Heart right ventricle (tissue), 16 donors: Measurements from ENCODE around the gene TANGO6. TPM values are rescaled to one million over a fixed set of nuclear protein-coding genes. Genes with fewer than 3 reads are reported as not detected.

ENCODE experiments used
- ATAC-seq, 8 donors: fragments of 200-7000 bp; cut with Tn5 transposase; one replicate each; pipeline ENCODE4 v1.9.1; 2020; ENCODE audit warnings: mild to moderate bottlenecking in 8 of 8, moderate library complexity in 8 of 8, moderate number of reproducible peaks in 1 of 8
- DNase-seq, 2 donors: peaks; one replicate each; pipeline ENCODE4 v3.0.0-alpha.2; 2020
- H3K27ac ChIP-seq, 10 donors: fragments of 200-600 bp; sonication (generic) in 2 of 10; one replicate each; pipeline versions ENCODE4 v1.5.0 to v1.8.0; 2020 to 2022; ENCODE audit warnings: mild to moderate bottlenecking in 3 of 10
- H3K27me3 ChIP-seq, 7 donors: fragments of 200-600 bp; one replicate each; pipeline ENCODE4 v1.8.0; 2021 to 2022; ENCODE audit warnings: mild to moderate bottlenecking in 2 of 7
- H3K36me3 ChIP-seq, 9 donors: fragments of 200-600 bp; sonication (generic) in 1 of 9; one replicate each; pipeline versions ENCODE4 v1.5.0 to v1.8.0; 2020 to 2022; ENCODE audit warnings: mild to moderate bottlenecking in 2 of 9
- H3K4me1 ChIP-seq, 9 donors: fragments of 200-600 bp; sonication (generic) in 1 of 9; one replicate each; pipeline versions ENCODE4 v1.5.0 to v1.8.0; 2020 to 2022; ENCODE audit warnings: mild to moderate bottlenecking in 4 of 9
- H3K4me3 ChIP-seq, 10 donors: fragments of 200-600 bp; sonication (generic) in 2 of 10; one replicate each; pipeline versions ENCODE4 v1.5.0 to v1.8.0; 2020 to 2022; ENCODE audit warnings: mild to moderate bottlenecking in 7 of 10, moderate library complexity in 2 of 10
- H3K9me3 ChIP-seq, 11 donors: fragments of 200-600 bp in 10 of 11; sonication (generic) in 2 of 11; one replicate each; pipeline versions ENCODE4 v1.5.0 to v1.8.0; 2013 to 2022; ENCODE audit warnings: mild to moderate bottlenecking in 2 of 11, control low read depth in 1 of 11, moderate library complexity in 1 of 11
- CTCF ChIP-seq, 9 donors: fragments of 200-600 bp; sonication (generic) in 2 of 9; IDR thresholded peaks; one replicate each; pipeline versions ENCODE4 v1.5.0 to v1.8.0; 2021 to 2022; ENCODE audit warnings: antibody characterized with exemption in 9 of 9, mild to moderate bottlenecking in 5 of 9, moderate library complexity in 1 of 9
- WGBS, 2 donors: extraction: QIAGEN DNeasy Blood & Tissue Kit; methylation state at CpG; one replicate each; pipeline ENCODE4 v1.1.7; 2013; ENCODE audit warnings: inconsistent platforms in 1 of 2; 5-methylcytosine and 5-hydroxymethylcytosine counted together
- intact Hi-C, 10 donors: fragments of 100-400 bp; cut with DNase I; formaldehyde crosslinking; loops; one replicate each; pipeline versions ENCODE4 v1.11.1 to v1.14.2; 2022
- polyA plus RNA-seq, 2 donors: library from polyadenylated mRNA; stranded (reverse); fragments of 200-250 nt; gene quantifications; one replicate each; pipeline ENCODE4 v1.2.3, GENCODE V29; 2013
- total RNA-seq, 10 donors: library from RNA; stranded (reverse); fragmentation: NEBNext Ultra II Directional in 3 of 10; extraction: Animal tissue kit (Norgen Biotek cat#: 25700) in 3 of 10; gene quantifications; one replicate each; pipeline versions ENCODE4 v1.2.1 to v1.2.4, GENCODE V29; 2021 to 2023
- donor health status: Arrhythmogenic right ventricular cardiomyopathy.
- donor health status: ischemic (EF 13 %, LVEDD 7.1; RV severe dilation, severe dysfunction).
- donor health status: healthy with polysubstance abuse.
- donor health status: DM: no; HTN: yes; CAD: no.
- donor health status: DM: no; HTN: no; CAD: no.
- donor health status: ischemic (EF 25% LVEDD 6.9; RV normal size, moderate dysfunction).
- donor health status: ischemic (EF 25% LVEDD 5.7; RV mildly dilated, moderate dysfunction).
- donor health status: healthy.
- donor health status: DM: yes; HTN: yes; CAD: no.
- donor health status: Ischemic cardiomyopathy.
- donor health status: ischemic (EF 35%, LVEDD 5.7; RV mildly dilated, moderate dysfunction).
- donor health status: nonischemic (EF 11% LVEDD 7.7; RV severe dilation, severe dysfunction).
- donor health status: DM: yes; HTN: yes; CAD: no.
- donor health status: PGD.
- donor health status: ischemic (EF 29% LVEDD 5.4; RV normal size, mild dysfunction).
- donor health status: nonischemic (EF 23%, LVEDD 6.1; RV moderate dilation, normal function).

TANGO6 gene
- total and polyA plus RNA-seq, 12 donors = 1.8 to 12.9 (median 8.0) TPM

GRCh38 chr16:69079697-69080096 lies 236.4 kb downstream of the TANGO6 start:
- ATAC-seq (no peak), DNase-seq (no peak)
- Histone ChIP-seq H3K9me3 (no peaks in the 10 kb centered on the region), H3K27me3 (no peaks in the 10 kb centered on the region), H3K36me3 (peaks cover 0 to 12% (median 0%) of the 10 kb centered on the region in 9 donors), H3K4me1 (peaks cover 0 to 9% (median 0%) of the 10 kb centered on the region in 9 donors), H3K4me3 (no peak overlapping the region), H3K27ac (no peak overlapping the region)
- WGBS, 2 donors = 99 to 100% methylated on average over 2 of the region's 2 CpGs
- TF ChIP-seq CTCF (IDR thresholded peaks at IDR 0.05) = no peak
- intact Hi-C loops = loop anchor here in 1 of 10 donors (10.0 kb wide), 1 partner anchor 105 kb away; no protein-coding TSS in a partner anchor

GRCh38 chr16:69083306-69083941 lies 240.1 kb downstream of the TANGO6 start:
- no peak for ATAC-seq
- intact Hi-C loops = loop anchor here in 1 of 10 donors (10.0 kb wide), 1 partner anchor 109 kb away; no protein-coding TSS in a partner anchor
- no peak for DNase-seq
- Histone ChIP-seq H3K4me1 (peaks cover 0 to 20% (median 0%) of the 10 kb centered on the region in 9 donors), H3K27ac (no peak overlapping the region), H3K36me3 (peaks cover 0 to 20% (median 0%) of the 10 kb centered on the region in 9 donors), H3K9me3 (no peaks in the 10 kb centered on the region), H3K4me3 (no peak overlapping the region), H3K27me3 (no peaks in the 10 kb centered on the region)
- WGBS, 2 donors = 92 to 94% methylated on average over 16 of the region's 16 CpGs
- TF ChIP-seq CTCF (IDR thresholded peaks at IDR 0.05) = peak in 4 of 9 donors; percentile 9 to 30 (median 18)

- no peak overlapping the region for H3K4me3 ChIP-seq
- ATAC-seq = peak in 1 of 8 donors; percentile 37
- no peak for DNase-seq
- intact Hi-C loops = loop anchor here in 1 of 10 donors (10.0 kb wide), 1 partner anchor 109 kb away; no protein-coding TSS in a partner anchor
- H3K4me1 ChIP-seq = peaks cover 0 to 26% (median 8%) of the 10 kb centered on the region in 9 donors
- H3K27ac ChIP-seq = no peak overlapping the region
- 17 to 30% methylated on average over 2 of the region's 2 CpGs for WGBS, 2 donors
- H3K36me3 ChIP-seq = peaks cover 0 to 20% (median 0%) of the 10 kb centered on the region in 9 donors
- TF ChIP-seq CTCF (IDR thresholded peaks at IDR 0.05) = no peak
- no peaks in the 10 kb centered on the region for H3K9me3 ChIP-seq
- H3K27me3 ChIP-seq = no peaks in the 10 kb centered on the region
Observed at GRCh38 chr16:69084289-69084688, 241.0 kb downstream of the TANGO6 start.

GRCh38 chr16:69085032-69085695 lies 241.8 kb downstream of the TANGO6 start:
- no peak for ATAC-seq
- Histone ChIP-seq H3K4me1 (peaks cover 0 to 34% (median 15%) of the 10 kb centered on the region in 9 donors), H3K27me3 (no peaks in the 10 kb centered on the region), H3K4me3 (no peak overlapping the region), H3K9me3 (no peaks in the 10 kb centered on the region), H3K36me3 (peaks cover 0 to 20% (median 0%) of the 10 kb centered on the region in 9 donors), H3K27ac (no peak overlapping the region)
- 89 to 90% methylated on average over 5 of the region's 5 CpGs for WGBS, 2 donors
- no peak for DNase-seq
- TF ChIP-seq CTCF (IDR thresholded peaks at IDR 0.05) = no peak
- intact Hi-C loops = loop anchor here in 1 of 10 donors (10.0 kb wide), 1 partner anchor 110 kb away; no protein-coding TSS in a partner anchor
